Measurements from ENCODE around the gene DHRS3. TPM values are rescaled to one million over a fixed set of nuclear protein-coding genes. Genes with fewer than 3 reads are reported as not detected.

DHRS3 gene
- total RNA-seq, 1 donor from 2014 or later: 116 TPM

Other genes starting within 250 kb of the DHRS3 start
- gene AADACL4, start 25.9 kb upstream of the DHRS3 start, total RNA-seq: not detected
- gene AADACL3, start 97.9 kb upstream of the DHRS3 start, total RNA-seq: not detected
- gene CFAP107, start 128.0 kb upstream of the DHRS3 start, total RNA-seq: not detected
- not detected for gene PRAMEF12, start 155.5 kb upstream of the DHRS3 start, total RNA-seq
- not detected for gene PRAMEF1, start 173.2 kb upstream of the DHRS3 start, total RNA-seq
- gene PRAMEF11, start 213.2 kb upstream of the DHRS3 start, total RNA-seq: not detected
- not detected for gene HNRNPCL1, start 230.5 kb upstream of the DHRS3 start, total RNA-seq
- not detected for gene PRAMEF2, start 238.9 kb upstream of the DHRS3 start, total RNA-seq

Measured in esophagus mucosa (tissue), 1 donor.